ENCODE measurements around the gene C12orf60.

The C12orf60 gene

DNA sequence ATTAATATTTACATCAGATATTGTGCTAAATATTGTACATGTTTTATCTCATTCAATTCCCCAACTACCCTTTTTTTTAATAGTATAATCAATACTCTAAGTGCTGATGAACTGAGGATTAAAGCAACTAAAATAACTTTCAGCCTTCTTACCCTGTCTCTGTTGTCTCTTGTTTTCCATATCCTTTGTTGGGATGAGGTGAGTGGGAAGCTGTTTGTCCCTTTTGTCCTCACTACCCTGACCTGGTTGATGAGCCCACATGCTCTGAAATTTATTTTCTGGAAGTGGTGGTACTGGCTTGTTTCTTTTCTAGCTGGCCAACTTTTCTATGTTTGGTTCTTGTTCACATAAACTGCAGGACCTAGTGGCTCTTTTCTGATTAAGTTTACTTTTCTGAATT, 49.4 kb downstream of the C12orf60 start:
- H3K4me3 ChIP-seq (ENCODE audit: low read length) = no peak overlapping the region
- TF ChIP-seq, protein P1, sequence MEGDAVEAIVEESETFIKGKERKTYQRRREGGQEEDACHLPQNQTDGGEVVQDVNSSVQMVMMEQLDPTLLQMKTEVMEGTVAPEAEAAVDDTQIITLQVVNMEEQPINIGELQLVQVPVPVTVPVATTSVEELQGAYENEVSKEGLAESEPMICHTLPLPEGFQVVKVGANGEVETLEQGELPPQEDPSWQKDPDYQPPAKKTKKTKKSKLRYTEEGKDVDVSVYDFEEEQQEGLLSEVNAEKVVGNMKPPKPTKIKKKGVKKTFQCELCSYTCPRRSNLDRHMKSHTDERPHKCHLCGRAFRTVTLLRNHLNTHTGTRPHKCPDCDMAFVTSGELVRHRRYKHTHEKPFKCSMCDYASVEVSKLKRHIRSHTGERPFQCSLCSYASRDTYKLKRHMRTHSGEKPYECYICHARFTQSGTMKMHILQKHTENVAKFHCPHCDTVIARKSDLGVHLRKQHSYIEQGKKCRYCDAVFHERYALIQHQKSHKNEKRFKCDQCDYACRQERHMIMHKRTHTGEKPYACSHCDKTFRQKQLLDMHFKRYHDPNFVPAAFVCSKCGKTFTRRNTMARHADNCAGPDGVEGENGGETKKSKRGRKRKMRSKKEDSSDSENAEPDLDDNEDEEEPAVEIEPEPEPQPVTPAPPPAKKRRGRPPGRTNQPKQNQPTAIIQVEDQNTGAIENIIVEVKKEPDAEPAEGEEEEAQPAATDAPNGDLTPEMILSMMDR (conservative IDR thresholded peaks at IDR 0.05; ENCODE audit: low read depth, low read length) = no peak
- no peak for DNase-seq (ENCODE audit: low read depth)

DNA sequence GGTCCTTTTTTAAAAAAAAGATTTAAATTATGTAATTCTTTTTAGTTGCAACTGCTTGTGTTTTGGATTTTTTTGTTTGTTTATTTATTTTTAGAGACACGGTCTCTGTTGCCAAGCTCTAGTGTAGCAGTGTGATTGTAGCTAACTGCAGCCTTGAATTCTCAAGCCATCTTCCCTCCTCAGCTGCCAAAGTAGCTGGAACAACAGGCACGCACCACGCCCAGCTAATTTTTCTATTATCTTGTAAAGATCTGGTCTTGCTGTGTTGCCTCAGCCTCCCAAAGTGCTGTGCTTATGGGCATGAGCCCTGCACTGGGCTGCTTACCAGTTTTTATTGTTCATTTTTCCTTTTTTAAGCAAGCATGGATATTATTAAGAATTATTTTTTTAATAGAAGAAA, 50.5 kb downstream of the C12orf60 start:
- no peak for DNase-seq (ENCODE audit: low read depth)
- TF ChIP-seq, protein P1 (conservative IDR thresholded peaks at IDR 0.05; ENCODE audit: low read depth, low read length) = no peak
- no peak overlapping the region for H3K4me3 ChIP-seq (ENCODE audit: low read length)

DNA sequence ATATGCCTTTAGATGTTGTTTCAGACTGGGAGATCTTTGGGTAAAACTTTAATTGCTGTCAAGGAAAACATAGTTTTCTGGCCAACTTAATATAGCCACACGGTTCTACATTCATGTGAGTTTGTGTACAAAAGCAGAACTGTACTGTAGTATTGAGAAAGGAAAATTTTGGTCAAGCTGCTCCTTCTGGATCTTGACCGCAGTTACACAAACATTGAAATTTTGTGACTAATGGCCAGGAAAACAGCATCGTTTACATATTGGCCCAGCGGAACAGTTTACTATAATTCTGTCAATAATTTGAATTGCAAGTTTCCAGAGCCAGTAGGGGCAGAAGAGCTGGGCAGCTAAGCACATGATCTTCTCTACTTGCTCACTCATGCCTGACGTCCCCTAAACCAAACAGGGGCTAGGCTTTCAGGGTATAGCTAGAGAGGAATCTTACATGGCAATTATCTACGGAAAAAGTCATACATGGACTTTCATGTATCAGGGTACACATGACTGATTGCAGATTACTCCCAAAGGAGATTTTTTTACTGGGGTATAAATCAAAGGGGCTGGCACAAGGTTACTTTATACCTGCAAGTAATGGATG, 51.2 kb downstream of the C12orf60 start:
- DNase-seq (ENCODE audit: low read depth) = no peak

DNA sequence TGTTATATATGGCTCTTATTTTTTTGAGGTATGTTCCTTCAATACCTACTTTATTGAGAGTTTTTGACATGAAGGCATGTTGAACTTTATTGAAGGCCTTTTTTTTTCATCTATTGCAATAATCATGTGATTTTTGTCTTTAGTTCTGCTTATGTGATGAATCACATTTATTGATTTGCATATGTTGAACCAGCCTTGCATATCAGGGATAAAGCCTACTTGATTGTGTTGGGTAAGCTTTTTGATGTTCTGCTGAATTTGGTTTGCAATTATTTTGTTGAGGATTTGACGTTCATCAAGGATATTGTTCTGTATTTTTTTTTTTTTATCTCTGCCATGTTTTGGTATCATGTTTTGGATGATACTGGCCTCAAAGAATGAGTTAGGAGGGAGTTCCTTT, 55.0 kb downstream of the C12orf60 start:
- DNase-seq (ENCODE audit: low read depth) = no peak
- TF ChIP-seq, protein P1 (conservative IDR thresholded peaks at IDR 0.05; ENCODE audit: low read depth, low read length) = no peak
- no peak overlapping the region for H3K4me3 ChIP-seq (ENCODE audit: low read length)

More for the DNA sequence above, 51.2 kb downstream of the C12orf60 start:
- no peak overlapping the region for H3K4me3 ChIP-seq (ENCODE audit: low read length)
- TF ChIP-seq, protein P1 (conservative IDR thresholded peaks at IDR 0.05; ENCODE audit: low read depth, low read length) = no peak

DNA sequence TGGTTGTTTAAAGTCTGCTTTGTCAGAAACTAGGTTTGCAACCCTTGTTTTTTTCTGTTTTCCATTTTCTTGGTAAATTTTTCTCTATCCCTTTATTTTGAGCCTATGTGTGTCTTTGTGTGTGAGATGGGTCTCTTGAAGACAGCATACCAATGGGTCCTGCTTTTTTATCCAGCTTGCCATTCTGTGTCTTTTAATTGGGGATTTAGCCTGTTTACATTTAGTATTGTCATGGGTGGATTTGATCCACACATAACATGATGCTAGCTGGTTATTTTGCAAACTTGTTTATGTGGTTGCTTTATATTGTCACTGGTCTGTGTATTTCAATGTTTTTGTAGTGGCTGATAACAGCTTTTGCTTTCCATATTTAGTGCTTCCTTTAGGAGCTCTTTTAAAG, 57.0 kb downstream of the C12orf60 start:
- TF ChIP-seq, protein P1 (conservative IDR thresholded peaks at IDR 0.05; ENCODE audit: low read depth, low read length) = no peak
- no peak for DNase-seq (ENCODE audit: low read depth)
- no peak overlapping the region for H3K4me3 ChIP-seq (ENCODE audit: low read length)

DNA sequence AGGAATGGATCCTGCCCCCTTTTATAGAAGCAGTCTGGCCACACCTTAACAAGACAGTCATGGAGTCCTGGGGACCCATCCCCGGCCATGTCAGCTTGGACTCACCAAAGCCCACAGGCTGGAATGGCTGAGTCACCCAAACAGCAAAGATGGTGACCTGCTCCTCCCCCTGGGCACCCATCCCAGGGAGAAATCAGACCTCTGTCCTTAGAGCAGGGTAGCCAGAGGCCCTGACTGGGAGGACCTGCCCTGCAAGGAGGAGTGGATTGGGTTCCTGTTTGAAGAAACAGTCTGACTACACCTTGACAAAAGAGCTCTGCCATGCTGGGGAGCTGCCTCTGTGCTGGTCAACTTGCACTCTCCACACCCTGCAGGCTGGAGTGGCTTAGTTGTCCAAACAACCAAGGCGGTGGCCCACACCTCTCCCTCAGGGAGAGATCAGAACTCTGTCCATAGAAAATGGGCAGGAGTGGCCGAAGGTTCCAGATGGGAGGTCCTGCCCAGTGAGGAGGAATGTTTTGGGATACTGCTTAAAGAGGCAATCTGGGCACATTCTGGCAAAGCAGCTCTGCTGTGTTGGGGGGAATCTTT, 65.5 kb downstream of the C12orf60 start:
- TF ChIP-seq, protein P1 (conservative IDR thresholded peaks at IDR 0.05; ENCODE audit: low read depth, low read length) = no peak
- no peak overlapping the region for H3K4me3 ChIP-seq (ENCODE audit: low read length)
- DNase-seq (ENCODE audit: low read depth) = no peak

DNA sequence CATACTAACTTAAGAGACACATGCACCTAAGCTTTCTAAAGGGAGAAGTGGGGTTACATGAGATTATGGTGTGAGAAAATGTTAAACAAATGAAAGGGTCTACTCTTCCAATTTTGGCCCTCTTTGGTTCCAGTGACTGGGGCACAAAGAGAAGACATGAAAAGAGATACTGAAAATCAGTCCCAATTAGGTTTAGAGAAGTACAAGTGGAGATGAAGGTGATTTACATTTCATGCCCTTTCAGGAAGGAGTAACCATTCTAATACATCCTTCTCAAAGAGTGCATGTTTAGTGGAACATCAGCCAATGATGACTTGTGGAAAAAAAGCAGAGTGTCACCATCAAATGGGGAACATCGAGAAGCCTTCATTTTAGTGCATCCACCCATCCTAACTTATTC, 67.8 kb downstream of the C12orf60 start:
- TF ChIP-seq, protein P1 (conservative IDR thresholded peaks at IDR 0.05; ENCODE audit: low read depth, low read length) = no peak
- no peak overlapping the region for H3K4me3 ChIP-seq (ENCODE audit: low read length)
- DNase-seq (ENCODE audit: low read depth) = no peak
